Regular cardiac myocyte (primary cell): ENCODE data around the gene PTPN20. TPM values are rescaled to one million over a fixed set of nuclear protein-coding genes. Genes with fewer than 3 reads are reported as not detected.

Experiments used
- total RNA-seq: library from RNA; depleted of rRNA; stranded (reverse); fragments of >200 nt; gene quantifications from 2 replicates; pipeline ENCODE4 v1.2.3, GENCODE V29; 2014

Gene PTPN20
- total RNA-seq = 1.3 and 3.9 TPM in 2 replicates

GRCh38 chr10:46911144-46911876, at the start of gene PTPN20:
PTPN20 (plus strand) TSS chr10:46911428; CDS start chr10:46932500, 21,072 bp downstream.

